Muscle of leg (tissue), 11 donors: ENCODE measurements around the gene NIPA2. TPM values are rescaled to one million over a fixed set of nuclear protein-coding genes. Genes with fewer than 3 reads are reported as not detected.

ENCODE experiments used
- DNase-seq: peaks from one replicate; pipeline ENCODE4 v3.0.0; 2013
- H3K27ac ChIP-seq: one replicate; pipeline ENCODE4 v1.5.1; 2013; ENCODE audit warnings: mild to moderate bottlenecking, low read length, control low read depth
- H3K27me3 ChIP-seq: one replicate; pipeline ENCODE4 v1.6.1; 2013; ENCODE audit warnings: low read length; ENCODE audit not compliant: control insufficient read depth, insufficient read depth
- H3K36me3 ChIP-seq: one replicate; pipeline ENCODE4 v1.6.1; 2013; ENCODE audit warnings: low read length; ENCODE audit not compliant: control insufficient read depth, insufficient read depth
- H3K4me1 ChIP-seq: one replicate; pipeline ENCODE4 v1.6.1; 2013; ENCODE audit warnings: low read length; ENCODE audit not compliant: control insufficient read depth, insufficient read depth
- H3K4me3 ChIP-seq: one replicate; pipeline ENCODE4 v1.5.1; 2013; ENCODE audit warnings: low read length, control low read depth
- H3K9me3 ChIP-seq: replicated peaks from 2 replicates; pipeline ENCODE4 v1.6.1; 2013; ENCODE audit warnings: low read depth, low read length; ENCODE audit not compliant: control insufficient read depth
- WGBS: methylation state at CpG from one replicate; pipeline ENCODE4 v1.1.5; 2013; ENCODE audit warnings: missing lambda C conversion rate; ENCODE audit not compliant: insufficient coverage; 5-methylcytosine and 5-hydroxymethylcytosine counted together
- polyA plus RNA-seq, 8 donors: library from polyadenylated mRNA; unstranded; fragments of 120-200 nt; gene quantifications; one replicate each; pipeline versions ENCODE4 v1.2.1 to v1.2.3, GENCODE V29; 2013; ENCODE audit warnings: inconsistent platforms in 1 of 8, low replicate concordance in 1 of 8; ENCODE audit not compliant: insufficient read length in 8 of 8, insufficient read depth in 1 of 8
- total RNA-seq: library from RNA; stranded (reverse); fragments of 120-200 nt; gene quantifications from one replicate; pipeline ENCODE4 v1.2.4, GENCODE V29; 2013

Gene NIPA2
- total and polyA plus RNA-seq, 9 donors = 37.7 to 46.8 (median 41.0) TPM

DNA sequence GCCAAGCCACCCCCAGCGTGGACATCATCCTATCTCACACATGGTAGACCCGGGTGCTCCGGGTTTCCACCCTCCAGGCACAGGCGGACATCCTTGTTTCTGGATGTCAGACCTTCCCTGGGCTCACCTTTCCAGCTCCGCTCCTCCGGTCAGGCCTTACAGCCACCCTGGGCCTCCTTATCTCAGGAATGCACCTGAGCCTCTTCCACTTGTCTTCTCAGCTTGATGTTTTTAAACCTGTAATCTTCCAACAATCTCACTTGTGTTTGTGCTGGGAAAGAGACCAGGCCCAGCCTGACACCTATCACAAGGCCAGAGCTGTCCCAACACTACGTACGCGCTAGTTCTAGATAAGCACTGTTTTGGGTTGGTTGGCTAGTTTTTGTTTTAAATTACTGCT, 53.9 kb downstream of the NIPA2 start:
- DNase-seq = no peak
- Histone ChIP-seq H3K4me1 (peaks cover 8% of the 10 kb centered on the region), H3K27me3 (no peaks in the 10 kb centered on the region), H3K27ac (no peak overlapping the region), H3K4me3 (no peak overlapping the region), H3K9me3 (no peaks in the 10 kb centered on the region), H3K36me3 (peaks cover 39% of the 10 kb centered on the region)
- 75% methylated on average over 4 of the region's 9 CpGs for WGBS

DNA sequence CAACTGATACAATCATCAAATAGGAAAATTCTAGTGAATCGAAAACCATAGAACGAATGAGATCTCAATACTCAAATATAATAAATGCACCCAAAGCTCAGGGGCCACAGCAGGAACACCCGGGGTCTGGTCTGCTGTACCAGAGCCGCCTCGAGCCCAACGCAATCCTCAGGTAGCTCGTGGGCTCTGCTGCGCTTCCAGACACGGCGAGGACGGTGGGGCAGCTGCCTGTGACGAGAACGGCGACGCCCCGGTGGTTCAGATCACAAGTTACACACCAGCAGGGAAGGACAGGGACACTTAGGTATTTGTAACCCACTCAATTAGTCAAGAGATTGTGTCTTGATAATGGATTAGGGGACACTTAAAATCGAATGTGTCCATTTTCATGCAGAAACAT, 54.6 kb downstream of the NIPA2 start:
- H3K27me3 ChIP-seq = no peaks in the 10 kb centered on the region
- peaks cover 4% of the 10 kb centered on the region for H3K4me1 ChIP-seq
- peaks cover 39% of the 10 kb centered on the region for H3K36me3 ChIP-seq
- 98% methylated on average over 5 of the region's 17 CpGs for WGBS
- DNase-seq = no peak
- H3K27ac ChIP-seq = no peak overlapping the region
- no peak overlapping the region for H3K4me3 ChIP-seq
- H3K9me3 ChIP-seq = no peaks in the 10 kb centered on the region

DNA sequence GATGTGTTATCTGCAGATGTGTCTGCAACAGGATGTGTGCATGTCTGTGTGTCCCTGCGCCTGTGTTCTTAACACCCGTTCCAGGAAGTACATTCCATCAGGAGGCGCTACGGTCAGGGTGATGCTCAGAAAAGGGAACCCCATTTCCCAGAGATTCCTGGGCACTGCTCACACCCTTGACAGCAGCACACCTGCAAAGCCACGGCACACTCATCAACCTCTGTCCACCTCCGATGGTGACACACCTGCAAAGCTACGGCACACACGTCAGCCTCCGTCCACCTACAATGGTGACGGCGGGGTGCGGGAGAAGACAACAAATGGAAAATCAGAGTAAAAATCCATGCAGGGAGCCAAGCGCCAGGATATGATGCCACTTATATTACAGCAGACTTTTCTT, 55.4 kb downstream of the NIPA2 start:
- Histone ChIP-seq H3K4me1 (no peaks in the 10 kb centered on the region), H3K27ac (no peak overlapping the region), H3K9me3 (no peaks in the 10 kb centered on the region), H3K36me3 (peaks cover 36% of the 10 kb centered on the region), H3K4me3 (no peak overlapping the region), H3K27me3 (no peaks in the 10 kb centered on the region)
- no peak for DNase-seq
- WGBS = 88% methylated on average over 7 of the region's 13 CpGs

DNA sequence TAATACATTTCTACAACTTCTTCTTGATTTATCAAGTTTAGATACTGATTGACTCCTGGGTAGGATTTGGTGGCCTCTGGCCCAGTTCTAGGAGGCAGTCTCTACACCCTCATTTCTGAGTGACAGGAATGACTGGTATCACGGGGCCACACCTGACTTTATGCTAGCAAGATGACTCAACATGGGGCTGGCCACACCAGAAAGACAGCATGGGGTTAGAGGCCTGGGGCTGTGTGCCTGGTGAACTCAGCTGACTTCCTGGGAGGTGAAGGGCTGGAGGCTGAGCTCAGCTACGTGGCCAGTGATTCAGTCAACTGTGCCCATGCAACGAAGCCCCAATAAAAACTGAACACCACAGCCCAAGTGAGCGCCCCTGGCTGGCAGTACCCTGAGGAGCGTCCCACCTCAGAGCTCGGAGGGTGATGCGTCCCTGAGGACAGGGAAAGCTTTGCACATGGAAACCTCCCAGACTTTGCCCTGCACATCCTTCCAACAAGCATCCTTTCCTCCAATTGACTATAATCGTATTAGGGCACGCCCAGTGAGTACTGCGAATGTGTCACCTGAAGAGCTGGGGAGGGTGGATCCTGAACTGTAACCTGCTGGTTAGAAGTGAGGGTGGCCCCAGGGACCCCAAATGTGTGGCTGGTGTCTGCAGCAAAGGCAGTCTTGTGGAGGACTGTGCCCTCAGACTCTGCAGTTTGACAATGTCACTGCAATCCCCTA, 57.2 kb downstream of the NIPA2 start:
- H3K9me3 ChIP-seq = no peaks in the 10 kb centered on the region
- no peaks in the 10 kb centered on the region for H3K4me1 ChIP-seq
- H3K4me3 ChIP-seq = no peak overlapping the region
- H3K36me3 ChIP-seq = peaks cover 47% of the 10 kb centered on the region
- no peak overlapping the region for H3K27ac ChIP-seq
- no peak for DNase-seq
- WGBS = 98% methylated on average over 7 of the region's 10 CpGs
- H3K27me3 ChIP-seq = no peaks in the 10 kb centered on the region

DNA sequence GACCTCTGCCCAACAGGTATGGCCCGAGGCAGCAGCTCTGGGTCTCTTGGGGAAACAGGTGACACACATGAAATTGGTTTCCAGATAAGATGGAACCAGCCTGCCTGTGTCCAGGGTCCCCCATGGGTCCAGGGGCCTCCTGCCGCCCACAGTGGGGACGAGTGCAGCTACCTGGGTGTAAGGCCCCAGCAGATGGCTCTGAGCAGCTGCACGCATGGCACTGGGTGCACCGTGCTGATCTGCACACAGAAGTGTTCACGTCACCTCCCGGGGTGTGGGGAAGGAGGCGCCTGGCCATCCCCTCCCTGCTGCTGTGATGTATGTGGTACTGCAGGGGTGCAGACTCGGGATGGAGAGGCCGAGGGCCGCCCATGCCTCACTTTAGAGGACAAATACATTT, 63.6 kb downstream of the NIPA2 start:
- H3K36me3 ChIP-seq = peaks cover 50% of the 10 kb centered on the region
- no peaks in the 10 kb centered on the region for H3K27me3 ChIP-seq
- H3K4me3 ChIP-seq = no peak overlapping the region
- H3K4me1 ChIP-seq = no peaks in the 10 kb centered on the region
- no peak overlapping the region for H3K27ac ChIP-seq
- H3K9me3 ChIP-seq = no peaks in the 10 kb centered on the region
- no peak for DNase-seq
- 81% methylated on average over 5 of the region's 11 CpGs for WGBS

DNA sequence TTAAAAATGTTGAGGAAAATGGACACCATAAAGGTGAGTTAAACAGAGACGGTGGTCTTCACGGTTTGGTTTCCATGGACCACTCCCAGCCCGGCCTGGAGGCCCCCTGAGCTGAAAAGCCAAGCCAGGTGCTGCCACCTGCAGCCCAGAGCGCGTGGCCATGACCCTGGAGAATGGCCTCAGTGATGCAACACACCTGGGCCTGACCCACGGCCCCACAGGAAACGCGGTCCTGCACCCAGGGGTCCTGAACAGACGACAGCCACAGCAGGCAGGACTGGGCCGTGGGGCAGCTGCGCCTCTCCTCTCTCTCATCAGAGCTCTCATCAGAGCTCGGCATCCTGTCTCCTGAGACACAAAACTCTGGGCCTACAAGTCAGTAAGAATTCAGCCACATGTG, 64.1 kb downstream of the NIPA2 start:
- Histone ChIP-seq H3K27me3 (no peaks in the 10 kb centered on the region), H3K27ac (no peak overlapping the region), H3K4me3 (no peak overlapping the region), H3K9me3 (no peaks in the 10 kb centered on the region), H3K4me1 (no peaks in the 10 kb centered on the region), H3K36me3 (peaks cover 55% of the 10 kb centered on the region)
- 63% methylated on average over 12 of the region's 12 CpGs for WGBS
- DNase-seq = no peak

DNA sequence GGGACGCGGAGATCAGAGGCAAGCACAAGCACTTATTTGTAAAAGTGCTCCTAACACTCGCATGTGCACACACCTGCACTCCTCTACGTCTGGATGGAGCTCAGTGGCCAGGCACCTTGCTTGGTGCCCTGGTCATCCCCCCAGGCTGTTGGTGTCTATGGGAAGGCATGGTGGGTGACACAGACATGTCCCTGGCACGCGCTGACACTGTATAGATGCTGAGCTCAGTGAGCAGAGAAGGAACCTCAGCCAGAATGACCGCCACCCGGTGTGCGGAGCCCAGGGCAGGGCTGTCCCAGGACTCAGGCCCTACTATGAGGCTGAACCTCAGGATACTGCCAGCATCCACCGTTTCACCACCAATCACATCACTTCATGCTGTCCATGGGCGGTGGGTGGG, 64.5 kb downstream of the NIPA2 start:
- WGBS = 81% methylated on average over 4 of the region's 11 CpGs
- peaks cover 56% of the 10 kb centered on the region for H3K36me3 ChIP-seq
- no peak for DNase-seq

DNA sequence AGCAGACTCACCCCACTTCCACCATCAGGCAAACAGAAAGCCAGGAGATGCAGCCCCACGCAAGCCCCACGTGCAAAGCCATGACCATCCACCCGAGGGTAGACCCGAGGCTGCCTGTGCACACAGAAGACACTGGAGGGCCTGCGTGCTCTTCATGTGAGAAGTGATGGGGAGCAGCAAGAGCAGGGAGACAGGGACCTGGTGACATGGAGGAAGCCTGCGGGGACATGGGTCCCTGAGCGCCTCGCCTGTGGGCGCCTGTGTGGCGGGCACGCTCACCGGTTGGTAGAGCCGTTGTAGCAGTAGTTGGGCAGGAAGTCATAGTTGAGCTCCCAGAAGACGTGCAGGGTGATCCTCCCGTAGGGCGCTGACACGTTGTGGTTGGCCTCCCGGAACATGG, 65.0 kb downstream of the NIPA2 start:
- WGBS = 93% methylated on average over 18 of the region's 18 CpGs

More for the DNA sequence above, 64.5 kb downstream of the NIPA2 start:
- Histone ChIP-seq H3K27ac (no peak overlapping the region), H3K9me3 (no peaks in the 10 kb centered on the region), H3K27me3 (no peaks in the 10 kb centered on the region), H3K4me1 (no peaks in the 10 kb centered on the region), H3K4me3 (no peak overlapping the region)

DNA sequence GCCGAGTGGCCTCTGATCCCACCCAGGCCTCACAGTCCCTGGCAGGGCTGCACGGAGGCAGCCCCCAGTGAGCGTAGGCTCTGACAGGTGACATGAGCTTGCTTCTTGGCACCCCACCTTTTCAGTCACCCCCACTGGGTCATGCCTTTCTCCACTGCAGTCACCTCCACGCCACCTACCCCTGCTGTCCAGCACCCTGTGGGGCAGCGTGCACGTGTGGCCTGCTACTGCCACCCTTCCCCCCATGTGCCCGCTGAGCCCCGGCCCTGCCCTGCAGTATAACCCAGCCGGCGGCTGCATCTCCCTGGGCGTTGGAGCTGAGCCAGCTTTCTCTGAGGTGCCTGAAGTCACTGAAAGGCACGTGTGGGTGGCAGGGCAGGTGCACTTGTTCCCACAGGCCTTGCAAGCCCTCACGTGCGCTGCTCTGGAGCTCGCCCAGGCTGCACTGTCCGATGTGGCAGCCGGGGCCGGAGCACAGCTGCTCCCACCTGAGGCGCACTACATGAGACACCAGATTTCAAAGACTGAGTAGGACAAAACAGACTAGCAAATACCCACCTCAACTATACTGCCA, 65.6 kb downstream of the NIPA2 start:
- Histone ChIP-seq H3K4me1 (no peaks in the 10 kb centered on the region), H3K36me3 (peaks cover 65% of the 10 kb centered on the region)

More for the DNA sequence above, 65.0 kb downstream of the NIPA2 start:
- Histone ChIP-seq H3K9me3 (no peaks in the 10 kb centered on the region), H3K27ac (no peak overlapping the region), H3K4me3 (no peak overlapping the region), H3K4me1 (no peaks in the 10 kb centered on the region), H3K27me3 (no peaks in the 10 kb centered on the region), H3K36me3 (peaks cover 59% of the 10 kb centered on the region)
- DNase-seq = no peak

DNA sequence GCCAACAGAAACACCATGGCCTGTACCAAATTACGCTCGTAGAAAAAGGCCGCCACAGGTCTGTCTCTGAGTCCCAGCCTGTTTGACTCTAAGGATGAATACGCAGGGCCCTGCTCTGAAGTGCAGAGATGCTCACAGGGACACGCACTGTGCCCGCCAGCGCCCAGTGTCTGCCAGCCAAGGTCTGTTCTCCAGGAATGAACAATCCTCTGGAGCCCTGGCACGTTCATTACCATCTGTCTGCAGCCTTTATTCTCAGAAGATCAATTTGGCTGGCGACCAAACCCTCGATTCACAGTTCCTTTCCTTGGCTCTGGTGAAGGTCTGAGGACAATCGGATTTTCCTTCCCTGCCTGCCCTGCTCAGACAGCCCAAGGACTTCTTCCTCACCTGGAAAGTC, 66.3 kb downstream of the NIPA2 start:
- peaks cover 64% of the 10 kb centered on the region for H3K36me3 ChIP-seq
- no peak for DNase-seq
- no peak overlapping the region for H3K4me3 ChIP-seq
- no peaks in the 10 kb centered on the region for H3K27me3 ChIP-seq
- 91% methylated on average over 8 of the region's 11 CpGs for WGBS
- H3K9me3 ChIP-seq = no peaks in the 10 kb centered on the region
- H3K4me1 ChIP-seq = no peaks in the 10 kb centered on the region
- no peak overlapping the region for H3K27ac ChIP-seq

More for the DNA sequence above, 65.6 kb downstream of the NIPA2 start:
- Histone ChIP-seq H3K27ac (no peak overlapping the region), H3K9me3 (no peaks in the 10 kb centered on the region), H3K4me3 (no peak overlapping the region), H3K27me3 (no peaks in the 10 kb centered on the region)
- DNase-seq = peak; percentile 9
- WGBS = 87% methylated on average over 15 of the region's 19 CpGs
